Naive thymus-derived CD4-positive, alpha-beta T cell (primary cell): ENCODE measurements around the gene GRIN2C. TPM values are rescaled to one million over a fixed set of nuclear protein-coding genes. Genes with fewer than 3 reads are reported as not detected.
A peak's percentile ranks its signal among the peaks of the same experiment; 100 is the strongest.
"Not testable (repeated sequence)": the region's sequence is repeated elsewhere in the genome, so short reads cannot be mapped to it uniquely, and the experiment has no call there.

Experiments
- ATAC-seq: fragments of 150-1000 bp; cut with Tn5 transposase; 2 replicates; pipeline ENCODE4 v1.10.0; 2021; ENCODE audit warnings: mild to moderate bottlenecking, moderate library complexity
- CTCF ChIA-PET: fragments of 350-600 bp; sonication (Branson Sonifier 250); formaldehyde crosslinking; loops from one replicate; lab custom pipeline; 2021; ENCODE audit warnings: antibody characterized with exemption; lab: Charles Lee
- POLR2A ChIA-PET: fragments of 350-600 bp; sonication (Branson Sonifier 250); formaldehyde crosslinking; loops from one replicate; lab custom pipeline; 2021; ENCODE audit warnings: antibody characterized with exemption, inconsistent platforms; lab: Charles Lee
- DNase-seq, 9 donors: peaks; one replicate each; pipeline versions ENCODE4 v3.0.0 to v3.0.0-alpha.2; 2020 to 2022; ENCODE audit warnings: mixed read lengths in 1 of 9
- H3K27ac ChIP-seq: one replicate; pipeline ENCODE4 v1.7.0; 2013; ENCODE audit warnings: mild to moderate bottlenecking, low read depth, low read length, moderate library complexity
- H3K27me3 ChIP-seq, 2 donors: one replicate each; pipeline ENCODE4 v1.7.0; 2013; ENCODE audit warnings: low read length in 2 of 2, mild to moderate bottlenecking in 2 of 2, moderate library complexity in 2 of 2; ENCODE audit not compliant: control insufficient read depth in 2 of 2, insufficient read depth in 2 of 2
- H3K36me3 ChIP-seq, 3 experiments: 1 replicate in 2 of 3; 2 replicates in 1 of 3; pipeline ENCODE4 v1.7.0; 2013; ENCODE audit warnings: low read length in 3 of 3, mild to moderate bottlenecking in 3 of 3, moderate library complexity in 1 of 3; ENCODE audit not compliant: insufficient read depth in 3 of 3, control insufficient read depth in 2 of 3
- H3K4me1 ChIP-seq, 2 donors: one replicate each; pipeline ENCODE4 v1.7.0; 2013; ENCODE audit warnings: low read length in 2 of 2, mild to moderate bottlenecking in 2 of 2, moderate library complexity in 1 of 2; ENCODE audit not compliant: control insufficient read depth in 2 of 2, insufficient read depth in 2 of 2
- H3K4me3 ChIP-seq: 2 replicates; pipeline ENCODE4 v1.7.0; 2013; ENCODE audit warnings: mild to moderate bottlenecking, low read length
- H3K9me3 ChIP-seq, 3 experiments: 1 replicate in 2 of 3; 2 replicates in 1 of 3; pipeline ENCODE4 v1.7.0; 2013; ENCODE audit warnings: low read length in 3 of 3; ENCODE audit not compliant: control insufficient read depth in 2 of 3
- H3K27ac Mint-ChIP-seq, 9 donors: one replicate each; pipeline ENCODE4 v1.8.0; 2020 to 2022; ENCODE audit warnings: mixed read lengths in 9 of 9, mild to moderate bottlenecking in 8 of 9, moderate library complexity in 5 of 9, inconsistent platforms in 2 of 9
- H3K27me3 Mint-ChIP-seq, 5 donors: one replicate each; pipeline ENCODE4 v1.8.0; 2021 to 2022; ENCODE audit warnings: mixed read lengths in 5 of 5, mild to moderate bottlenecking in 1 of 5
- H3K36me3 Mint-ChIP-seq, 5 donors: one replicate each; pipeline ENCODE4 v1.8.0; 2020 to 2022; ENCODE audit warnings: mixed read lengths in 5 of 5, mild to moderate bottlenecking in 3 of 5, inconsistent platforms in 1 of 5
- H3K4me1 Mint-ChIP-seq, 7 donors: one replicate each; pipeline ENCODE4 v1.8.0; 2020 to 2022; ENCODE audit warnings: mixed read lengths in 7 of 7, mild to moderate bottlenecking in 3 of 7, inconsistent platforms in 1 of 7
- H3K4me3 Mint-ChIP-seq, 10 donors: one replicate each; pipeline ENCODE4 v1.8.0; 2020 to 2022; ENCODE audit warnings: mild to moderate bottlenecking in 10 of 10, mixed read lengths in 10 of 10, moderate library complexity in 6 of 10, inconsistent platforms in 2 of 10
- H3K9me3 Mint-ChIP-seq, 11 donors: one replicate each; pipeline ENCODE4 v1.8.0; 2020 to 2022; ENCODE audit warnings: mixed read lengths in 11 of 11, mild to moderate bottlenecking in 4 of 11, inconsistent platforms in 1 of 11, moderate library complexity in 1 of 11
- intact Hi-C, 2 donors: fragments of 100-400 bp; cut with micrococcal nuclease; formaldehyde crosslinking; loops; one replicate each; pipeline ENCODE4 v1.15.1; 2023
- polyA plus RNA-seq, 2 donors: library from polyadenylated mRNA; unstranded; fragments of 300-500 nt; fragmentation: Illumina TruSeq; gene quantifications; one replicate each; pipeline ENCODE4 v1.2.3, GENCODE V29; 2021
- total RNA-seq, 6 experiments: library from RNA in 5 of 6; stranded (reverse) in 5 of 6; gene quantifications; 1 replicate in 5 of 6; 2 replicates in 1 of 6; pipeline ENCODE4 v1.2.3 and lab custom pipeline; 2021 to 2026

The GRIN2C gene
- under 1 TPM in 2 of 5 experiments, not detected in 3; 0.12 to 0.15 TPM for total RNA-seq
- not detected for polyA plus RNA-seq
- not detected for total RNA-seq (lab: John Stamatoyannopoulos, UW)

DNA sequence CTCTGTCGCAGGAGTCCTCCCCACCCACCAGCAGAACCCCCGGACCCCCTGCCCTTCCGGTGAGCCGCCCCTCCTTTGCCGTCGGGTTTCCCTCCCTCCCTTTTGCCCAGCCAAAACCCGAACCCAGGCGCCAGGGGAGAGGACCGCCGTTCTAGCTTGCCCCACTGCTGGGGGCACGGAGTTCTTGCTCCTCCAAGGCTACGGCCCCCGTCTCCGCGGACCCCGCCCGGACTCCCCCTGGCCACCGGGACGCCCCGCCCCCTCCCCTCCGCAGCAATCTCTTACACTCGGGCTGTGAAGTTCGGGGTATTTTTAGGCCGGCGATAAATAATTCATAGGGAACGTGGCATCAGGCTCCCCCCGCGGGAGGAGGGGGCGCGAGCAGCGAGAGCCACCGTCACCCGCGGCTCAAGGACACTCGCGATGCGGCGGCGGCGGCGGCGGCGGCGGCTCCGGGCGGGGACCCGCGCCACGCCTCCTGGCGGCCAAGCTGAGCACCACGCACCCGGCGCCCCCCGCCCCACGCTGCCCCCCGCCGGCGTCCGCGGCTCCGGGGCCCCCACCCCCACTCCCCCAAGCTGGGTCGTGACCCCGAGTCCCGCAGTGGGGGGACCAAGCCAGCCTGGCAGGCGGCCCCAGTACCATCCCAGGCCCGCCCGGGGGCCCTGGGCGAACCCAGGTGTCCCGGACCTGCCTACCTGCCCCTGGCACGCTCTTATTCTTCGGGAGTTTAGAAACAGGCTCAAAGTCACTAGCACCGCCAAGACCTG, at the start of gene GRIN2C:
TSS of gene GRIN2C (minus strand) at position 427 of the 770 bp plus-strand sequence. CDS start 4,793 bp downstream, outside the sequence.
- ChIA-PET CTCF (interaction anchor here (1.1 to 3.4 kb wide), 2 partner anchors 69 to 115 kb away, joined by 3 to 14 read pairs; no protein-coding TSS in a partner anchor), POLR2A (no interaction called here)
- Mint-ChIP-seq H3K36me3 (peaks cover 0 to 7% (median 0%) of the 10 kb centered on the region in 5 donors), H3K4me3 (peak within 1 kb of the TSS; percentile 54 to 78 (median 68)), H3K9me3 (no peaks in the 10 kb centered on the region), H3K27ac (peak within 1 kb of the TSS in 1 of 9 donors; percentile 65), H3K27me3 (peaks cover 40 to 70% (median 56%) of the 10 kb centered on the region in 5 donors), H3K4me1 (peaks cover 0 to 16% (median 12%) of the 10 kb centered on the region in 7 donors)
- DNase-seq (peak in 8 of 9 donors; percentile 15 to 52 (median 42)), ATAC-seq (peak; percentile 60)
- intact Hi-C loops: loop anchor here in 1 of 2 donors (1.0 to 5.0 kb wide), 2 partner anchors 115 to 482 kb away; no protein-coding TSS in a partner anchor
- Histone ChIP-seq H3K27ac (no peak within 1 kb of the TSS), H3K4me1 (peaks cover 12 to 15% of the 10 kb centered on the region in 2 donors), H3K36me3 (no peaks in the 10 kb centered on the region), H3K27me3 (peaks cover 8 to 17% of the 10 kb centered on the region in 2 donors), H3K9me3 (no peaks in the 10 kb centered on the region), H3K4me3 (peak within 1 kb of the TSS; percentile 27)

DNA sequence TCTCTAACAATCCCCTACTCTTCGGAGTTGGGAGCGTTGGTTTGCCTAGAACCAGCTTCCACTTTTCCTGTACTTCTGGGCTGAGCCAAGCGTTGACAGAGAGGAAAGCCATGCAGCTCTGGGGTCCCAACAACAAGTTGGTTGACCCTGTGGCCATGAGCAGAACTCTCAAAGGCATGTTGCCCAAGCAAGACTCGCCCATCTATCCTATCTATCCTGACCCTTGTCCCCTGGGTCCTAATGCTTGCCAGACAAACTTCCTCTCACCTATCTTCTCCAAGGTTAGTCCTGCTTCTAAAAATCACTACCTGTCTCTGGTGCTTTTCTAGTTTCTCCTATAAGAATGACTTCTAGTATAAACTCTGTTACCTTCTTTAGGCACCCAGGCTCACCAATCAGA, 49.4 kb upstream of the GRIN2C start:
- H3K27ac ChIP-seq, H3K36me3 Mint-ChIP-seq, H3K4me3 ChIP-seq, H3K9me3 Mint-ChIP-seq, H3K36me3 ChIP-seq, ATAC-seq, H3K27ac Mint-ChIP-seq, CTCF ChIA-PET, H3K27me3 ChIP-seq, intact Hi-C loops, H3K4me1 ChIP-seq, H3K27me3 Mint-ChIP-seq, H3K4me1 Mint-ChIP-seq, H3K9me3 ChIP-seq, POLR2A ChIA-PET, DNase-seq, H3K4me3 Mint-ChIP-seq: not testable (repeated sequence)

DNA sequence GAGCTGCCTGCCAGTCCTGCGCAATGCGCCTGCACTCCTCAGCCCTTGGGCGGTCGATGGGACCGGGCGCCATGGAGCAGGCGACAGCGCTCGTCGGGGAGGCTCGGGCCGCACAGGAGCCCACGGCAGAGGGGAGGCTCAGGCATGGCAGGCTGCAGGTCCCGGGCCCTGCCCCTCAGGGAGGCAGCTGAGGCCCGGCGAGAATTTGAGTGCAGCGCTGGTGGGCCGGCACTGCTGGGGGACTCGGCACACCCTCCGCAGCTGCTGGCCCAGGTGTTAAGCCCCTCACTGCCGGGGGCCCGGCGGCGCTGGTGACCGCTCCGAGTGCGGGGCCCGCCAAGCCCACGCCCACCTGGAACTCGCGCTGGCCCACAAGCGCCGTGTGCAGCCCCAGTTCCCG, 47.3 kb upstream of the GRIN2C start:
- ChIA-PET CTCF (no interaction called here), POLR2A (no interaction called here)
- DNase-seq: no peak

DNA sequence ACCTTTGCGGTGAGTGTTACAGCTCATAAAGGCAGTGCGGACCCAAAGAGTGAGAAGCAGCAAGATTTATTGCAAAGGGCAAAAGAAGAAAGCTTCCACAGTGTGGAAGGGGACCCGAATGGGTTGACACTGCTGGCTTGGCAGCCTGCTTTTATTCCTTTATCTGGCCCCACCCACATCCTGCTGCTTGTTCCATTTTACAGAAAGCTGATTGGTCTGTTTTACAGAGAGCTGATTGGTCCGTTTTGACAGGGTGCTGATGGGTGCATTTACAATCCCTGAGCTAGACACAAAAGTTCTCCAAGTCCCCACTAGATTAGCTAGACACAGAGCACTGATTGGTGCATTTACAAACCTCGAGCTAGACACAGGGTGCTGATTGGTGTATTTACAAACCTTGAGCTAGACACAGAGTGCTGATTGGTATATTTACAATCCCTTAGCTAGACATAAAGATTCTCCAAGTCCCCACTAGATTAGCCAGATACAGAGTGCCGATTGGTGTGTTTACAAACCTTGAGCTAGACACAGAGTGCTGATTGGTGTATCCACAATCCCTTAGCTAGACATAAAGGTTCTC, 46.6 kb upstream of the GRIN2C start:
- H3K27ac Mint-ChIP-seq, DNase-seq: not testable (repeated sequence)

More for the DNA sequence above, 47.3 kb upstream of the GRIN2C start:
- Mint-ChIP-seq H3K9me3 (no peaks in the 10 kb centered on the region), H3K4me1 (peaks cover 0 to 8% (median 3%) of the 10 kb centered on the region in 7 donors), H3K27ac (no peak overlapping the region), H3K36me3 (no peaks in the 10 kb centered on the region), H3K4me3 (no peak overlapping the region), H3K27me3 (peaks cover 0 to 17% (median 0%) of the 10 kb centered on the region in 5 donors)
- no peaks in the 10 kb centered on the region for H3K27me3 ChIP-seq
- intact Hi-C loops: no loop called here
- H3K4me3 ChIP-seq: no peak overlapping the region
- ATAC-seq: no peak
- no peaks in the 10 kb centered on the region for H3K36me3 ChIP-seq
- no peaks in the 10 kb centered on the region for H3K4me1 ChIP-seq
- H3K9me3 ChIP-seq: no peaks in the 10 kb centered on the region
- no peak overlapping the region for H3K27ac ChIP-seq

DNA sequence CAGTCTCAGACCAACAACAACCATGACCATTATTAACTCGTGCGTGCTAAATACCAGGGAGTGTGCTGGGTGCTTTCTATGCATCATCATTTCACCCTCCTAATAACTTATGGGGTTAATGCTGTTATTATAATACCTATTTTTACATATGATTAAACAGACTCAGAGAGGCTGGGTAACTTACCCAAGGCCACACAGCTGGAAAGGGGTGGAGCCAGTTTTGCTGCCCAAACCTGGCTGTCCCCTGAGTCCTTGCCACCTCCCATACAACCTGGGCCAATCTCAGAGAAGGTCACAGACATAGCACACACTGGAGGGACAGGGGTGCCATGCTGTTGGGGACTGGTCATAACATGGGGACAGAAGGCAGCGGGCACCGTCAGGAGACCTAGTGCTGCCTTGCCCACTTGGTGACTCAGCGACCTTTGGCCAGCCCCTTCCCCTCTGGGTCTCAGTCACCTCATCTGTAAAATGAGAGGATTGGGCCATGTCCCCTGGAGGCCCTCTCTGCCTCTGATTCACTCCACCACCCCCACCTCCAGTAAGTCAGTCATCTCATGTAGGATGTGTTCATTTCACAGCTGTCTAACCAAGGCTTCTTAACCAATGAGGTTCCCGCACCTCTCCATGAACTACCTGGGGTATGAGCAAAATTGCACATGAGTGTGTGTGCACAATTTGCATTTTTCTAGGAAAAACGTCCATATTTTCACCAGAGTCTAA, 45.2 kb upstream of the GRIN2C start:
- intact Hi-C loops: no loop called here
- Mint-ChIP-seq H3K36me3 (no peaks in the 10 kb centered on the region), H3K4me3 (no peak overlapping the region), H3K27ac (no peak overlapping the region), H3K27me3 (peaks cover 0 to 17% (median 5%) of the 10 kb centered on the region in 5 donors), H3K9me3 (no peaks in the 10 kb centered on the region), H3K4me1 (peaks cover 0 to 8% (median 3%) of the 10 kb centered on the region in 7 donors)
- Histone ChIP-seq H3K4me1 (no peaks in the 10 kb centered on the region), H3K36me3 (no peaks in the 10 kb centered on the region), H3K9me3 (no peaks in the 10 kb centered on the region), H3K4me3 (no peak overlapping the region), H3K27me3 (no peaks in the 10 kb centered on the region), H3K27ac (no peak overlapping the region)
- ATAC-seq (no peak), DNase-seq (no peak)
- ChIA-PET POLR2A (interaction anchor here (0.8 kb wide), 1 partner anchor 24 kb away, joined by 3 read pairs; no protein-coding TSS in a partner anchor), CTCF (no interaction called here)

More for the DNA sequence above, 46.6 kb upstream of the GRIN2C start:
- H3K4me1 Mint-ChIP-seq, ATAC-seq, H3K9me3 ChIP-seq, CTCF ChIA-PET, H3K4me3 ChIP-seq, H3K36me3 ChIP-seq, H3K4me1 ChIP-seq, H3K27ac ChIP-seq, H3K4me3 Mint-ChIP-seq, H3K27me3 ChIP-seq, H3K9me3 Mint-ChIP-seq, intact Hi-C loops, H3K36me3 Mint-ChIP-seq: not testable (repeated sequence)
- POLR2A ChIA-PET: interaction anchor here (0.8 kb wide), 1 partner anchor 23 kb away, joined by 3 read pairs; no protein-coding TSS in a partner anchor
- H3K27me3 Mint-ChIP-seq: peaks cover 0 to 17% (median 5%) of the 10 kb centered on the region in 5 donors

DNA sequence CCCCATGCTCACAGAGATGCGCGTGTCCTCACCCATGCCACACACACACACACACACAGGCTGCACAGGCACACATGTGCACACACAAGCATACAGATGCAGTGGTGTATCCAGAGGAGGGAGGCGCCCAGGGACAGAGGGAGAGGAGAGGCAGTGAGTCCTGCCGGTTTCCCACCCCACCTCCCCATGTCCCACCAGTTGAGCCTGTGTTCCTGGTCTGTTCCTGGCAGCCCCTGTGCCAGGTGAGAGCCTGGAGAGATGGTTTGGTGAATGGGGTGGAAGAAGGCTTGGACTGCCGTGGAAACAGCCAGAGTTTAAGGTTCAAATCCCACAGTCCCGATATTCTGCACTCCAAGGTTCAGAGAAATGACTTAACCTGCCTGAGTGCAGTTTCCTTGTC, 44.0 kb upstream of the GRIN2C start:
- Histone ChIP-seq H3K27ac (no peak overlapping the region), H3K27me3 (no peaks in the 10 kb centered on the region), H3K9me3 (no peaks in the 10 kb centered on the region), H3K36me3 (no peaks in the 10 kb centered on the region), H3K4me3 (no peak overlapping the region), H3K4me1 (no peaks in the 10 kb centered on the region)
- intact Hi-C loops: no loop called here
- H3K9me3 Mint-ChIP-seq: no peaks in the 10 kb centered on the region
- ATAC-seq: no peak
- CTCF ChIA-PET: no interaction called here
- H3K36me3 Mint-ChIP-seq: no peaks in the 10 kb centered on the region
- POLR2A ChIA-PET: no interaction called here
- no peak overlapping the region for H3K27ac Mint-ChIP-seq
- H3K4me1 Mint-ChIP-seq: peaks cover 0 to 8% (median 3%) of the 10 kb centered on the region in 7 donors
- H3K4me3 Mint-ChIP-seq: no peak overlapping the region
- peaks cover 0 to 22% (median 5%) of the 10 kb centered on the region in 5 donors for H3K27me3 Mint-ChIP-seq
- DNase-seq: no peak
